Body of pancreas (tissue), 4 donors: ENCODE measurements around the gene DSCAM.

Experiments used
- CTCF ChIP-seq, 7 experiments: fragments of 450-650 bp in 4 of 7; fragments of 200-600 bp in 3 of 7; sonication (generic) in 3 of 7; IDR thresholded peaks; one replicate each; pipeline ENCODE4 v1.5.1; 2016 to 2019; ENCODE audit warnings: antibody characterized with exemption in 7 of 7
- POLR2A ChIP-seq, 3 donors: fragments of 450-650 bp; IDR thresholded peaks; one replicate each; pipeline ENCODE4 v1.6.1; 2016; ENCODE audit warnings: antibody characterized with exemption in 3 of 3, mild to moderate bottlenecking in 2 of 3

- TF ChIP-seq CTCF (IDR thresholded peaks at IDR 0.05) = no peak
- no peak for TF ChIP-seq POLR2A (IDR thresholded peaks at IDR 0.05)
Observed at GRCh38 chr21:40269239-40269638, 577.7 kb downstream of the DSCAM start.
